Neural progenitor cell (in vitro differentiated cells): ENCODE results near the gene PHLDB2. TPM values are rescaled to one million over a fixed set of nuclear protein-coding genes. Genes with fewer than 3 reads are reported as not detected.

Source experiments
- DNase-seq: peaks from one replicate; pipeline ENCODE4 v3.0.0-alpha.2; 2016; ENCODE audit warnings: low spot score
- H2AFZ ChIP-seq: fragments of 200-600 bp; sonication (generic); replicated peaks from 2 replicates; pipeline ENCODE4 v1.6.1; 2016; ENCODE audit warnings: antibody characterized with exemption
- H3F3A ChIP-seq: fragments of 200-600 bp; sonication (generic); 2 replicates; pipeline ENCODE4 v1.6.1; 2016; ENCODE audit warnings: antibody characterized with exemption, low read depth
- H3K27ac ChIP-seq: fragments of 200-600 bp; sonication (generic); 2 replicates; pipeline ENCODE4 v1.5.1; 2016; ENCODE audit warnings: mild to moderate bottlenecking
- H3K27me3 ChIP-seq: fragments of 200-600 bp; sonication (generic); 2 replicates; pipeline ENCODE4 v1.6.1; 2016; ENCODE audit warnings: mild to moderate bottlenecking, moderate library complexity
- H3K36me3 ChIP-seq: fragments of 200-600 bp; sonication (generic); 2 replicates; pipeline ENCODE4 v1.5.1; 2016
- H3K4me1 ChIP-seq: fragments of 200-600 bp; sonication (generic); 2 replicates; pipeline ENCODE4 v1.6.1; 2016; ENCODE audit warnings: mixed run types
- H3K4me2 ChIP-seq: fragments of 200-600 bp; sonication (generic); 2 replicates; pipeline ENCODE4 v1.6.1; 2016
- H3K4me3 ChIP-seq: fragments of 200-600 bp; sonication (generic); 2 replicates; pipeline ENCODE4 v1.5.1; 2016
- H3K79me2 ChIP-seq: fragments of 200-600 bp; sonication (generic); 2 replicates; pipeline ENCODE4 v1.6.1; 2016; ENCODE audit warnings: low read depth
- H3K9ac ChIP-seq: fragments of 200-600 bp; sonication (generic); 2 replicates; pipeline ENCODE4 v1.6.1; 2016
- H3K9me3 ChIP-seq: fragments of 200-600 bp; sonication (generic); 2 replicates; pipeline ENCODE4 v1.5.1; 2016; ENCODE audit warnings: low read depth
- H4K20me1 ChIP-seq: fragments of 200-600 bp; sonication (generic); 2 replicates; pipeline ENCODE4 v1.6.1; 2016; ENCODE audit warnings: low read depth
- H3K27ac Mint-ChIP-seq: 3 replicates; pipeline ENCODE4 v1.8.0; 2021; ENCODE audit warnings: mixed read lengths
- H3K27me3 Mint-ChIP-seq: 2 replicates; pipeline ENCODE4 v1.8.0; 2022; ENCODE audit warnings: low read depth, mild to moderate bottlenecking, inconsistent platforms, moderate library complexity, mixed read lengths; ENCODE audit not compliant: insufficient read depth
- H3K36me3 Mint-ChIP-seq: 3 replicates; pipeline ENCODE4 v1.8.0; 2021; ENCODE audit warnings: mixed read lengths
- H3K4me1 Mint-ChIP-seq: 3 replicates; pipeline ENCODE4 v1.8.0; 2021; ENCODE audit warnings: mixed read lengths
- H3K4me3 Mint-ChIP-seq: 3 replicates; pipeline ENCODE4 v1.8.0; 2021; ENCODE audit warnings: mild to moderate bottlenecking, moderate library complexity, mixed read lengths
- H3K9me3 Mint-ChIP-seq: 3 replicates; pipeline ENCODE4 v1.8.0; 2020; ENCODE audit warnings: mixed read lengths
- EZH2 ChIP-seq: fragments of 200-600 bp; sonication (generic); IDR thresholded peaks from 2 replicates; pipeline ENCODE4 v1.6.1; 2017; ENCODE audit warnings: antibody characterized with exemption, mild to moderate bottlenecking, moderate library complexity
- EZH2phosphoT487 ChIP-seq: fragments of 200-600 bp; sonication (generic); IDR thresholded peaks from 2 replicates; pipeline ENCODE4 v1.6.1; 2017; ENCODE audit warnings: antibody characterized with exemption
- total RNA-seq: library from RNA; depleted of rRNA; stranded (reverse); fragments of >200 nt; gene quantifications from 2 replicates; pipeline ENCODE4 v1.2.3, GENCODE V29; 2015; ENCODE audit warnings: low replicate concordance
- TF ChIP-seq, protein P1 (sequence below): fragments of 200-600 bp; sonication (generic); IDR thresholded peaks from 2 replicates; pipeline ENCODE4 v1.5.1; 2017; ENCODE audit warnings: antibody characterized with exemption, mild to moderate bottlenecking

The PHLDB2 gene
- total RNA-seq, 1 donor from 2014 or later: 15.9 TPM

DNA sequence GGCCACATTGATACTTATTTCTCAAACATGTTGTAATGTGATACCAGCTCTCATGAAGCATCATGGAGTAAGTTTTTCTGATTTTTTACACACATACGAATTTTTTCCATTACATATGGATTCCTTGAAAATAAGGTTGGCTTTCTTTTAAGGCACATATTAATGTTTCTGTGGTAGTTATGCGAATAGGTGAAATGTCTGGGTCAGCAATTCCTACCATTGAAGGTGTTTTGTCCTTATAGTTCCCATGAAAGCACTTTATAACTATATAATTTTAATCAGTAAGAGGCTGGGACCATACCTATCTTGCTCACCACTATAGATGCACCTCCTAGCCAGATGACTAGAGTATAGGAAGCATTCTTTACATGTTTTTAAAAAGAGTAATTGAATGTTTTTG is 33.0 kb downstream of the PHLDB2 start:
- no peaks in the 10 kb centered on the region for H4K20me1 ChIP-seq
- no peaks in the 10 kb centered on the region for H3K4me1 ChIP-seq
- H3K9ac ChIP-seq: no peak overlapping the region
- H3F3A ChIP-seq: no peaks in the 10 kb centered on the region
- no peaks in the 10 kb centered on the region for H3K9me3 ChIP-seq
- peaks cover 2% of the 10 kb centered on the region for H3K27me3 Mint-ChIP-seq
- no peak overlapping the region for H3K4me2 ChIP-seq
- no peaks in the 10 kb centered on the region for H3K79me2 ChIP-seq
- H2AFZ ChIP-seq: no peak overlapping the region
- no peaks in the 10 kb centered on the region for H3K36me3 ChIP-seq
- no peak for DNase-seq
- peaks cover 10% of the 10 kb centered on the region for H3K9me3 Mint-ChIP-seq
- no peaks in the 10 kb centered on the region for H3K4me1 Mint-ChIP-seq
- no peak overlapping the region for H3K4me3 ChIP-seq
- no peaks in the 10 kb centered on the region for H3K27me3 ChIP-seq
- H3K27ac Mint-ChIP-seq: no peak overlapping the region
- TF ChIP-seq, protein P1, sequence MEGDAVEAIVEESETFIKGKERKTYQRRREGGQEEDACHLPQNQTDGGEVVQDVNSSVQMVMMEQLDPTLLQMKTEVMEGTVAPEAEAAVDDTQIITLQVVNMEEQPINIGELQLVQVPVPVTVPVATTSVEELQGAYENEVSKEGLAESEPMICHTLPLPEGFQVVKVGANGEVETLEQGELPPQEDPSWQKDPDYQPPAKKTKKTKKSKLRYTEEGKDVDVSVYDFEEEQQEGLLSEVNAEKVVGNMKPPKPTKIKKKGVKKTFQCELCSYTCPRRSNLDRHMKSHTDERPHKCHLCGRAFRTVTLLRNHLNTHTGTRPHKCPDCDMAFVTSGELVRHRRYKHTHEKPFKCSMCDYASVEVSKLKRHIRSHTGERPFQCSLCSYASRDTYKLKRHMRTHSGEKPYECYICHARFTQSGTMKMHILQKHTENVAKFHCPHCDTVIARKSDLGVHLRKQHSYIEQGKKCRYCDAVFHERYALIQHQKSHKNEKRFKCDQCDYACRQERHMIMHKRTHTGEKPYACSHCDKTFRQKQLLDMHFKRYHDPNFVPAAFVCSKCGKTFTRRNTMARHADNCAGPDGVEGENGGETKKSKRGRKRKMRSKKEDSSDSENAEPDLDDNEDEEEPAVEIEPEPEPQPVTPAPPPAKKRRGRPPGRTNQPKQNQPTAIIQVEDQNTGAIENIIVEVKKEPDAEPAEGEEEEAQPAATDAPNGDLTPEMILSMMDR: no peak
- TF ChIP-seq EZH2: no peak
- no peak for TF ChIP-seq EZH2phosphoT487
- H3K27ac ChIP-seq: no peak overlapping the region
- H3K36me3 Mint-ChIP-seq: peaks cover 23% of the 10 kb centered on the region
- H3K4me3 Mint-ChIP-seq: no peak overlapping the region

DNA sequence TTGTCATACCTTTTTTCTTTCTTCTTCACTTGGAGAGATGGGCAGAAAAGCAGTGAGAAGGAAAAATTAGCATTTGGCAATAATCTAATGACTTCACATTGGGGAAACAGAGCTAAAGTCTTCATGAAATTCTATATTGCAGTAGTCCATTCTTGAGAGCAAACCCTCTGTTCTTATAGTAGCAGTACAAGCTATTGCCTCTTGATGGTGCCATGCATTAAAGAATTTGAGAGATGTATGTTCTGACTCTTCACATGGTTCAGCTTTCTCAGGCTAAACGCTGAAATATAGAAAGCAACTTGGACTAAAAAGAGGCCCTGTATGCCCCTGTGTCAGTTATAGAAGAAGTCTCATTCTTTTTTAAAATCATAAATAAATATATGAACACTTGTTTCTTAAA is 36.0 kb downstream of the PHLDB2 start:
- DNase-seq: peak; percentile 46
- H2AFZ ChIP-seq: no peak overlapping the region
- Mint-ChIP-seq H3K4me1 (no peaks in the 10 kb centered on the region), H3K9me3 (peaks cover 32% of the 10 kb centered on the region), H3K27me3 (peaks cover 2% of the 10 kb centered on the region), H3K4me3 (no peak overlapping the region), H3K27ac (no peak overlapping the region), H3K36me3 (peaks cover 37% of the 10 kb centered on the region)
- H3K79me2 ChIP-seq: no peaks in the 10 kb centered on the region
- TF ChIP-seq, protein P1: peak; percentile 57
- TF ChIP-seq EZH2 (no peak), EZH2phosphoT487 (no peak)
- H3K9ac ChIP-seq: no peak overlapping the region
- no peaks in the 10 kb centered on the region for H3K27me3 ChIP-seq
- no peak overlapping the region for H3K27ac ChIP-seq
- H3K4me2 ChIP-seq: no peak overlapping the region
- H3K4me3 ChIP-seq: no peak overlapping the region
- no peaks in the 10 kb centered on the region for H3K4me1 ChIP-seq
- H3K36me3 ChIP-seq: no peaks in the 10 kb centered on the region
- H4K20me1 ChIP-seq: no peaks in the 10 kb centered on the region
- H3K9me3 ChIP-seq: no peaks in the 10 kb centered on the region
- H3F3A ChIP-seq: no peaks in the 10 kb centered on the region

- Histone ChIP-seq H3K4me2 (no peak overlapping the region), H3K9ac (no peak overlapping the region), H3F3A (no peaks in the 10 kb centered on the region), H3K27me3 (no peaks in the 10 kb centered on the region), H3K27ac (no peak overlapping the region), H3K79me2 (no peaks in the 10 kb centered on the region), H4K20me1 (no peaks in the 10 kb centered on the region), H2AFZ (no peak overlapping the region), H3K4me1 (no peaks in the 10 kb centered on the region), H3K36me3 (no peaks in the 10 kb centered on the region), H3K4me3 (no peak overlapping the region), H3K9me3 (no peaks in the 10 kb centered on the region)
- Mint-ChIP-seq H3K9me3 (peaks cover 31% of the 10 kb centered on the region), H3K27ac (no peak overlapping the region), H3K4me3 (no peak overlapping the region), H3K27me3 (peaks cover 4% of the 10 kb centered on the region), H3K36me3 (peaks cover 47% of the 10 kb centered on the region), H3K4me1 (peaks cover 12% of the 10 kb centered on the region)
- TF ChIP-seq EZH2phosphoT487: no peak
- no peak for DNase-seq
Observed at GRCh38 chr3:111899966-111900365, 40.9 kb downstream of the PHLDB2 start.

- H3K36me3 Mint-ChIP-seq: peaks cover 51% of the 10 kb centered on the region
- Histone ChIP-seq H3K4me1 (no peaks in the 10 kb centered on the region), H4K20me1 (no peaks in the 10 kb centered on the region), H3K27ac (no peak overlapping the region), H3K4me2 (no peak overlapping the region), H3K79me2 (no peaks in the 10 kb centered on the region), H3K9ac (no peak overlapping the region), H3K27me3 (no peaks in the 10 kb centered on the region), H2AFZ (no peak overlapping the region), H3K4me3 (no peak overlapping the region), H3K36me3 (no peaks in the 10 kb centered on the region), H3F3A (no peaks in the 10 kb centered on the region), H3K9me3 (no peaks in the 10 kb centered on the region)
- no peak for DNase-seq
- peaks cover 31% of the 10 kb centered on the region for H3K9me3 Mint-ChIP-seq
- peaks cover 2% of the 10 kb centered on the region for H3K27me3 Mint-ChIP-seq
- H3K4me3 Mint-ChIP-seq: no peak overlapping the region
- H3K4me1 Mint-ChIP-seq: peaks cover 12% of the 10 kb centered on the region
- TF ChIP-seq, protein P1: no peak
- TF ChIP-seq EZH2phosphoT487 (no peak), EZH2 (no peak)
- H3K27ac Mint-ChIP-seq: no peak overlapping the region
Observed at GRCh38 chr3:111901637-111902036, 42.6 kb downstream of the PHLDB2 start.
